Activated effector memory CD4-positive, alpha-beta T cell treated with anti-CD3 and anti-CD28 coated beads, Interleukin-2, amount 50 U/mL, for 16 hours (primary cell): ENCODE results near the gene CAMK2B.
"Not testable (repeated sequence)": the region's sequence is repeated elsewhere in the genome, so short reads cannot be mapped to it uniquely, and the experiment has no call there.

Source experiments
- DNase-seq: peaks from one replicate; pipeline ENCODE4 v3.0.0-alpha.2; 2020

Gene CAMK2B

DNA sequence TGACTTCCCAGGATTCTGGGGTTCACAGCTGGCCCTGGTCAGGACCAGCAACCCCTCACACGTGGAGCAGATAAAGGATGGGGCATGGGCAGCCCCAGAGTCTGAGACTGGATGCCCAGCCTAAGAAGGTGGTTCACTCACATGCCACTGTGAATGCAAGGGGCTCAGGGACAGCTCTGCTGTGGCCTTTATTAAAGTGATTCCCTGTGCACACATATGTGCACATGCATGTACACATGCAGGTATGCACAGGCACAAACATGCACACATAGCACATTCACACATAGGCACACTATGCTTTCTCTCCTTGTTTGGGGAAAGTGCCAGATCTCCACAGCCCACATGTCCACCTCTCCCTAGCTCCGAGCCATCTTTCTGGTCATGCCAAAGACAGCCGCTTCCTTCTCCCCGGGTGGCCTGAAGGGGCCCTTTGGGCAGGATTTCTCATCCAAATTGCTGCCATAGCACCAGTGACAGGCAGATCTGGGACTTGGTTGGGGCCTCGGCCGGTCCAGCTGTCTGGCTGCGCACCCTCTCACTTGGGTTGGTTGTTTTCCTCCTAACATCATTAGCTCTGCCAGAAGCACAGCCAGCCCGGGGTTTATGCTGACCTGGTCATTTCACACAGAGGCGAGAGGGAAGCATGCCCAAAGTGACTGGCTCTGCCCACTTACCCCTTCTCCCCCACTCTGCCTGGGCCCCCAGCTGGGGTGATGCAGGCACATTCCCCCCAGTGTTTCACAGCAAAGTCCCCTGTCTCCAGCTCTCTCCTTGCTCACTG is 137.6 kb downstream of the CAMK2B start:
- DNase-seq = no peak

DNA sequence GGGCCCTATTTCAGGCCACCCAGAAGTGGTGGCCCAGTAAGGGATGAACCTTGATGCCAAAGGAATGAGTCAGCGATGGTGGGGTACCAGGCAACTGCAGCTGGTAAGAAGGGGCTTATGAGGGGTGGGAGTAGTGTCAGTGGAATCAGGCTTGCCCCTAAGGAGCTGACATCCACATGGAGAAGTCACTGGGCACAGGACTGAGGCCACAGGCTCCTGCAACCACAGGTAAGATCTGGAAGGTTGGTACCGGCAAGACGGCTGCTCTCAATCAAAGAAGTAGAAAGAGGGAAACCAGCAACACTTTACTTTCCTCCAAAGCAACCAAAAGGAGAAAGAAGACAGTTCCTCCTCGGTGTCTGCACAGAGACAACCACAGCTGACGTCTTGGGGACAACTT is 138.7 kb downstream of the CAMK2B start:
- DNase-seq = no peak

GRCh38 chr7:44185729-44186128 is 139.7 kb downstream of the CAMK2B start:
- no peak for DNase-seq

DNA sequence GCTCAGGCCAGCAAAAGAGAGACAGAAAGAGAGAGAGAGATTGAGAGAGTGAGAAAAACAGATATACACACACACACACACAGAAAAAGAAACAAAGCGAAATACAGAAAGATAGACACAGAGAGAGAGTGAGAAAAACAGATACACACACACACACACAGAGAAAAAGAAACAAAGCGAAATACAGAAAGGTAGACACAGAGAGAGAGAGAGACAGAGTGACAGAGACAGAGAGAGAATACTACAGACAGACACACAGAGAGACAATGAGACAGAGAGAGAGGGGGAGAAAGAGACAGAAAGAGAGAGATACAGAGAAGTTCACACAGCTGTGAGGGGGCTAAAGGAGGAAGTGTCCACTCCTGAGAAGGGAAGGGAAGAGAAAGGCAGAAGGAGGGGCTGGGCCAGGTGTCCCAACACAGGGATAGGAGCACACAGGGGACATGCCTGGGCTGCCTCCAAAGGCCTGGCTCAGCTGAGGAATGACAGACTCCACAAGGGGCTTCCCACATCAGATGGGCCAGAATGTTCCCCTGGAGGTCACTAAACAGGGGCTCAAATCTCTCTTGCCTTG is 140.4 kb downstream of the CAMK2B start:
- no peak for DNase-seq

GRCh38 chr7:44184206-44184872 is 141.1 kb downstream of the CAMK2B start:
- DNase-seq = no peak

DNA sequence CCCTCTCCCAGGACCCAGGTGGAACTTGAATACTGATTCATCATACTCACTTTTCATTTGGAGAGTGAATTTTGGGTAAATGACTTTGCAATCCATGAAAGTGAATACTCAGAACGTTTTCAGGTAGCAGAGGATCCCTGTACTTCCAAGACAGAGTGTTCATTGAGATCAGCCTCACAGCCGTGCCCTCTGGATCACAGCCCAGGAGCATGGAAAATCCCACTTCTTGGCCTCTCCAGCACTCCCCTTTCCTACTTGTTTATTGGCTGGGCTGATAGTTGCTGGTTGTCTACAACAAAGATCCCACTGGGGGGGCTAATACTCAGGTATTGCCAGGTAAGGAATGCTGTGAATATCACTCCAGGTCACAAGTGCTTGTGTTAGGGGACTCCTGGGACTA is 142.0 kb downstream of the CAMK2B start:
- DNase-seq = no peak

- DNase-seq = no peak
Measured at GRCh38 chr7:44182827-44183226, 142.6 kb downstream of the CAMK2B start.

GRCh38 chr7:44180631-44181030 is 144.8 kb downstream of the CAMK2B start:
- DNase-seq = no peak

DNA sequence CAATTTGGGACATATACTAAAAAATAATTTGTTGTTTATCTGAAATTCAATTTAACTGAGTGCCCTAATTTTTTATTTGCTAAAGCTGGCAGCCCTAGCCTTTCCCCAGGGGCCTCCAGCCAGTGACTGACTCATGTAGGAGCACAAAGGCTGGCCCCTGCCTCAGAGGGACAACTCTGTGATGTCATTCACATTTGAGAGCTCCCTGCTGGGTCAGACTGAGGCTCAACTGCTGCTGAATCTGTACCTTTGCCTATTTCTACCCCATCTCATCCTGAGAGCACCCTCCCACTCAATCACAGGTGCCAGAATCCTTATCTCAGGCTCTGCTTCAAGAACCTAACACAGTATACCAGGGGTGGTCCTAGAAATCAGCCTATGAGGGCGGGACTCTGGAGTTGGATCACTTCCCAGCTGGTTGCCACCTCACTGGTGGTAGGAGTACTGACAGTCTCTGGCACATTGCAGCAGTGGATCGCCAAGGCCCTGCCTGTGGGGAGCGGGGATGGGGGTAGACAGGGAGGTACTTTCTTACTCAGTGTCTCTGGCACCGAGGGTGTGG is 147.7 kb downstream of the CAMK2B start:
- DNase-seq = no peak

- no peak for DNase-seq
Measured at GRCh38 chr7:44176486-44176885, 148.9 kb downstream of the CAMK2B start.

GRCh38 chr7:44175730-44176129 is 149.7 kb downstream of the CAMK2B start:
- no peak for DNase-seq

GRCh38 chr7:44174694-44174948 is 150.8 kb downstream of the CAMK2B start:
- DNase-seq = not testable (repeated sequence)

GRCh38 chr7:44173911-44174693 is 151.3 kb downstream of the CAMK2B start:
- no peak for DNase-seq

DNA sequence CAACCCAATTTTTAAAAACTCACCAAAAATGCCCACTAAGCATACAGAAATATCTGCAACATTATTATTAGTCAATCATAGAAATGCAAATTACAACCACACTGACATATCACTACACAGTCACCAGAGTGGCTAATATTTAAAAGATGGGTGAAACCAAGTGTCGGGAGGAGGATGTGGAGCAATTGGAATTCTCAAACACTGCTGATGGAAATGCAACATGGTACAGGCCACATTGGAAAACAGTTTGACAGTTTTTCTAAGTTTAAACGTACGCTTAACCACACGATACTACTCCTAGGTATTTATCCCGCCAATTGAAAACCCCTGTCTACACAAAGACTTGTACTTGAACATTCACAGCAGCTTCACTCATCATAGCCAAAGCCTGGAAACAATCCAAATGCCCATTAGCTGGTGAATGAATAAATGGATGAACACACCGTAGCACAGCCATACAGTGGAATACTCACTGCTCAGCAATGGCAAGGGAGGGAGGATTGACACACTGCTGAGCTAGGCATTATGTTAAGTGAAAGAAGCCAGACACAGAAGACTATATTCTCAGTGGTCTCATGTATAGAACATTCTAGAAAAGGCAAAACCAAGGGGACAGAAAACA is 152.5 kb downstream of the CAMK2B start:
- no peak for DNase-seq

DNA sequence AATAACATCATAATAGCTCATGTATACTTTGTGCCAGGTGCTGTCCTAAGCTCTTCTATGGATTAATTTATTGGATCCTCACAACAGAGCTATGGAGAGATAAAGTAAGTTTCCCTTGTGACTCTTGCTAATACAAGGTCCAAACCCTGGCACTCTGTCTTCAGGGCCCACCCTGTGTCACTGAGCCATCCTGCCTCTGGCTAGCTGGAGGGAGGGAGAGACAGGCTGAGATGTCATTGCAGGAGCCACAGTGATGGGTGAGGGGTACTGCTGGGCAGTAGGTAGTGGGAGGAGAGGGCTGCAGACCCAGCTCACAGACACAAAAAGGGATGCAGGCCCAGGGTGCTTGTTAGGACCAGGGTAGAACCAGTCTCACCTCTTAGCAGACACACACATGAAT is 153.0 kb downstream of the CAMK2B start:
- no peak for DNase-seq

DNA sequence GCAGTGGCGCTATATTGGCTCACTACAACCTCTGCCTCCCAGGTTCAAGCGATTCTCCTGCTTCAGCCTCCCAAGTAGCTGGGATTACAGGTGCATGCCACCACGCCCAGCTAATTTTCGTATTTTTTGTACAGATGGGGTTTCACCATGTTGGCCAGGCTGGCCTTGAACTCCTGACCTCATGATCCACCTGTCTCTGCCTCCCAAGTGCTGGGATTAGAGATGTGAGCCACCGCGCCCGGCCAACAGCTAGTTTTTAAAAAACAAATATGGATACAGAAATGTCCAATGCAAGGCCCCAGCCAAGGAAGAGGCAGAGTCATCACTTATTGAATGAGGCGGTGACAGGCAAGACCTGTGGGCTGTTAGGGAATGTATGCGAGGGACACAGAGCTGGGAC is 153.5 kb downstream of the CAMK2B start:
- peak; percentile 10 for DNase-seq

GRCh38 chr7:44167920-44168319 is 157.5 kb downstream of the CAMK2B start:
- no peak for DNase-seq
